NOMO-1 treated with DMSO at 0.1 percent for 48 hours (cell line): Measurements from ENCODE around the gene VTI1A.

Experiments used
- DNase-seq: peaks from one replicate; lab custom pipeline; 2025; ENCODE audit not compliant: unreplicated experiment; lab: John Stamatoyannopoulos, UW

Gene VTI1A

DNA sequence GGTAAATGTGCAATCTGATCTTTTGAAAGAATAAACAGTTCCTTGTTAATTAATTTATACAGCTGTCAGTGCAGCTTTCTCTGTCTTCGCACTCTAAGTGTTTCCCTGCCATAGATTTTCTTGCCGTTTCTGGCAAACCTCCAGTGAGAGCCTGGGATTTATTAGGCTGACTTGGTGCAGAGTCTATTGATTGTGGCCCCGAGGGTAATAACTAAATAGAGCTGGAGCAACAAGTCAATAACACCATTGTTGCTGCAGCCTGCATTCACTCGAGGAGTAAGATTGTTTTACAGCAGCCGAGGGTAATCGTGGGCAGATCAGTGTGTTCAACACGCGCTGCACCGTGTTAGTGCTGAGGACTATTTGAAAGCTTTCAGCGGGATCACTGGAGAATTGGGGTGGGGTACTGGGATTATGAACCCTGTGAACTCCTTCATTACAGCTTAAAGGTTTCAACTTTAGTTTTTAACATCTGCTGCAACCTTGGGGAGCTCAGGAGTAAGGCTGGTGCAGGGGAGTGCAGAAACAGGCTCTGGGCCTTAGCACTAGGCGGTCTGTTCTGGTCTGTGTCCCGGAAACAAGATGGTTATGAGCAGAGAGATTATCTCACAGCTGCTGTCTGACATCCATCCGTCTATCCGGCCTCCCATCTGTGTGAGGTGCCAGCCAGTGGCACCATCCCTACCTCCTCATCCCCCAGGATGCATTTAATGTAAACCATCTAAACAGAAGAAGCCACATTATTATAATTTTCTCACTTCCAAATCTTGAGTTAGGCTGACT lies 329.1 kb downstream of the VTI1A start:
- DNase-seq = no peak

DNA sequence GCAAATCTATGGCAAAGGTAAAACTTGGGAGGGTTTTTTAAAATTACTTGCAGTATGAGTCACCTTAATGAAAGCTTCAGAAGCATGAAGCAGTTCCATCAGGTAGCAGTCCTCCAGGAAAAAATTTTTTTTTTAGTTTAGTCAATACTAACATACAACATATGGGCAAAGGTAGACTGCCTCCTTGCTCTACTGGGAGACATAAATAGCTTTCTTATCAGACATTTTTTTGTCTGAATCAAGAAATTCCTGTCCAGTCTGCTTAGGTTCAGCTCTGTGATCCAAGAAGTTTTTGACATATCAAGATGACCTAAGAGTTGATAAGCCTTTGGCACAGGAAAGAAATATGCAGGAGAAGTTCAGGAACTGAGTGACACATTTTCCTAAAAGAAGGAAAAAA lies 331.6 kb downstream of the VTI1A start:
- DNase-seq = no peak

DNA sequence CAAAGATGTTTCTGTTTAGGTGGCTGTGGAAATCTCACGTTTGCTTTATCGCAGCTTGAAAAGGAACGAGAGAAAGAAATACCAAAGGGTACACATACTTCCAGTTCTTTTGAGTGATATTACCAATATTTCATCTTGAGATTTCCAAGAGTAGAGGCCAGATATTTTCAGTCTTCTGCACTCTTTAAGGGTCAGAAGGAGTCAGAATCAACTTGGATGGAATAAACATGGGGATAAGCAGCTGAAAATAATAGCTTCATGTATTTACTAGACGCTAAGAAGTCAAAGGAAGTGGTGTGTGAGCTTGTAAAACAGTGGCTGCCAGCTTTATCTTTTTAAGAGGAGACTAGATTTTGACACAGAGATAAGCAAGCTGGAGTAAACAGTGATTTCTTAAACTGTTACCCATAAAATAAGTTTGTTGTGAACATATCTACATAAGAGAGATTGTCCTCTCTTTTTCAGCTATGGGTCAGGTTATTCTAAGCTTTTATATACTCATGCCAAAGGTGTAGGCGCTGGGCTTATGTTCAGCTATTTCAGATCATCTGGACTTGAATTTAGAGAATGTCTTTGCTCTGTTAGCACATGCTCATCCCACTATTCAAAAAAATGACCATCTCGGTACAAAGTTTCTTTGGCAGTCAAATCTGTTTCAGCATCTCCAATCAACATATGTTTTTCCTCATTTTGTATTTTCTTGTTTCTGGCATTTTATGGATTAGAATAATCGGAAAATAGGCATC lies 332.2 kb downstream of the VTI1A start:
- DNase-seq = no peak

DNA sequence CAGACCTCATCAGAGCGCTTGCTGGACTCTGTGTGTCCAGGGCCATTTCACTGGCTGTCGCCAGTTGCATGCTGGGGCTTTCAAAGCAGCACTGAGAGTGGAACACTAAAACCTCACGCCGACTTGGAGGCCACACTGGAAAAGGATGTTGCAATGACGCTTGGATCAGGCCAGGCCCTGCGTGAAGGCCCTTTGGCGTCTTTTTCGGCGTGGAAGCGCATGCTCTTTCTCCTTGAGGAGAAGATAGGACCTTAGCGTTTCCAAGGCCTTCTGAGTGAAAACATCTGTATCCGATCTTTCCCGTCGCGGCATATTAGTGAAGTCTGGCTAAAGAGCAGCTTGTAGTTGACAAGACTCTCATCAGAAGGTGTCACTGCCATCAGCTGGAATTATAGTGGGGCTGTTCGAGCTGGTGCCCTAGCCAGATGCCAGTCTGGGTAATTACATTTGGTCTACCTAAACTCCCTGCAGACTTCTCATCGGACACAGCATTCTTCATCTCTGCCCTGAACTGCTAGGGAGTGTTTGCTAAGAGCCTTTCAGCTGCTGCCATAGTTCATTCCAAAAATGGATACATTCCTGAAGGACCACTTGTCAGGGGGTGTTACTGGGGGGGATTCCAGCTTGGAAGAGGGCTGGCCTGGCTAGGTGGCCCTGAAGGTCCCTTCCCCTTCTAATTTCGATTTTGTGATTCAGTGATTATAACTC lies 335.3 kb downstream of the VTI1A start:
- DNase-seq = no peak

DNA sequence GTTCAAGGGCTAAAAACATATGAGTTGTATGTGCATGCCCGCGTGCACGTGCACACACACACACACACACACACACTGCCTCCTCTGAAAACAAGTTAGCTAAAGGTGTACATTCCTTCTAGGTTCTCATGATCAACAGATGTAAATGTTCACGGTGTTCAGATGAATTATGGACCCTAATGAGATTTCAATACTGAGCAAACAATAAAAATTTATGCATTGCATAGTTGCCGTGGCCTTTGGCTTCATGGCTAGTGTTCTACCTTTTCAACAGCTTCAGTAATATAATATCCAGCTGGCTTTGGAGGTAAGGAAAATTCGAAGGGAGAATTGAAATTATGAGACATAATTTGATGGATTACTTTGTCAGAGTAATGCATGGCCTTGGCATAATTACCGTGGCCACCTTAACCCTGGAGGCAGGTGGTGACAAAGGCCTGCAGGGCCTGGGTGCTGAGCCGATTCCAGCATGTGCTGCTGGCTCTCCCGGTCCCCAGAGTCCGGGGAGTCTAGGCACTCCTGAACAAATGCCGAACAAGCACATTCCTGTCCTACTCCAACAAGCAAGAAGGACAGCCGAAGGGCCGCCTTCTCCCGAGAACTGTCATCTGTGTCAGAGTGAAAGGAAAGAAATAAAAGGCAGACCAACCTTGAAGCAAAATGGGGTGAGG lies 336.5 kb downstream of the VTI1A start:
- DNase-seq = no peak

DNA sequence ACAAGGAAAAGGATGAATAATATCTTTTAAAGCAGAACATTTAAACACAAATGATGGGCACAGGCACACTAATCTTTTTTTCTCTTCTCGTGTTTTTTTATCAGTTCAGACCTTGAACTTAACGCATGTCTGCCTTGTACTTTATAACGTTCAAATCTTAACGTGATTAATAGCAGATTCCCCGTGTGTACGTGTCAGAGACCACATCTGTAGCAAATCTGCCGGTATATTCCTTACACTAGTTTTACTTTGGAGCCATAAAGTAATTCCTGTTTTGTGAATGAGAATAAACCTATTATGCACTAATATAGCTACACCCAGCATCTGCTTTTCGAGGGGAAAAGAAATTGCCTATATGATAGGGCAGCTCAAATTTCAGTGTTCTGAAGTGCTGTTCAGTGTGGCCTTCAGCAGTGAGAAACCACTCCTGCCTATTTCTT lies 337.0 kb downstream of the VTI1A start:
- no peak for DNase-seq

DNA sequence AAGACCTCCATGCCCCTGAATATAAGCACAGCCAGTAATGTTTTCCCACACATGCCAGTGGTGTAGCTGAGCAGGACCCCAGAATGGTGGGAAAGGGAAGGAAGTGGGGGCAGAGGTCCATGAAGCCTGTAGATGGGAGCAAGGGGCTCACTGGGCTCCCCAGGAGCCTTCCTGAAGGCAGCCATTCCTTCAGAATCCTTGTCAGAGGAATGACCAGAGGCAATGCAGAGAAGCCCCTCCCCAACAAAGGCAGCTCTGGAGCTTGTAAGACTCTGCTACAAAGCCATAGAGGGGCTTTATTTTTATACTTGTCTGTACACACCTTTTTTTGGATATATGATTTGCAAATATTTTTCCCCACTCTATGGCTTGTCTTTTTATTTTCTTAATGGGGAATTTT lies 338.1 kb downstream of the VTI1A start:
- DNase-seq = no peak

DNA sequence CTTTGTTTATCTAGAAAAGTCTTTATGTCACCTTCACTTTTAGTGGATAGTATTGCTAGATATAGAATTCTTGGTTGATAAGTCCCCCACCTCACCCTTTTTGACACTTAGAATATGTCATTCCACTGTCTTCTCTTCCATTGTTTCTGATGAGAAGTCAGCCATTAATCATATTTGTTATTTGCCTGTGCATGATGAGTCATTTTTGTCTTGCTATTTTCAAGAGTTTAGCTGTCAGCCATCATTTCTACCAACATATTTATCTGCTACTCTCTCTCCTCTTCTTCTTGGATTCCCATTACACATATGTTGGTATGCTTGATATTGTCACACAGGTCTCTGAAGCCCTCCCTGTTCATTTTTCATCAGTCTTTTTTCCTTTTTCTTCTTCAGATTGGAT lies 342.2 kb downstream of the VTI1A start:
- DNase-seq = no peak

DNA sequence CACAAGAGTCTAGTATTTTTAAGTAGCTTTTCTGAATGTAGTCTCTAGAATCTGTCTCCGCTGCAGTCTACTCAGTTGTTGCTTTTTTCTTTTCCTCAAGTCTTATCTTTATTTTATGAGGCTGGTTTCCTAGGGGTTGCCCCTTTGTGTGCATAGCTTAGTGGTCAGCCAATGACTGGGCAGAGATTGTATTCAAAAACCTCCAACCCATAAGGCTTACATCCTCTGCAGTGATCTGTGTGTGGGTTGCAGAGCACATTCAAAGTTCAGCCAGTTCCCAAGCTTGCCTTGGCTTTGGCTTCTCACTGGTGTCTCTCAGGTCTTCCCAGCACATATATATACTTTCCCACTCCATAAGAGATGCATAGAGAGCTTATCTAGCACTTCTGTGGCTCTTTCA lies 343.0 kb downstream of the VTI1A start:
- no peak for DNase-seq

DNA sequence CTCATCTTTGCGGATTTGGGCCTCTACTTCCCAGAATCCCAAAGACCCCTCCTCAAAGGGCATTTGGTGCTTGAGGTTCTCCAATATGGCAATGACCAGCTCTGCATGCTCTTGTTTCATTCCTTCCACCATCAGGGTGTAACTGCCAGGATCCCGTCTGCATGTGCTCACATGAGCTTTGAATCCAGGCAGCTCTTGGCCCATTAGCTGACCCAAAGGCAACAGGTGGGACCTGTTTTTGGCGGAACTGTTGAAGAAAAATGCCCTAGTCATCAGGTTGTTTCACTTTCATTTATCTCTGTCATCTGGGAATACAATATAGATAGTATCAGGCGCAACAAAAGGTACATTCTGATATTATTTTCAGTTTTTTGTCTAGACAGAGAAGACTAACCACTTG lies 343.9 kb downstream of the VTI1A start:
- no peak for DNase-seq

DNA sequence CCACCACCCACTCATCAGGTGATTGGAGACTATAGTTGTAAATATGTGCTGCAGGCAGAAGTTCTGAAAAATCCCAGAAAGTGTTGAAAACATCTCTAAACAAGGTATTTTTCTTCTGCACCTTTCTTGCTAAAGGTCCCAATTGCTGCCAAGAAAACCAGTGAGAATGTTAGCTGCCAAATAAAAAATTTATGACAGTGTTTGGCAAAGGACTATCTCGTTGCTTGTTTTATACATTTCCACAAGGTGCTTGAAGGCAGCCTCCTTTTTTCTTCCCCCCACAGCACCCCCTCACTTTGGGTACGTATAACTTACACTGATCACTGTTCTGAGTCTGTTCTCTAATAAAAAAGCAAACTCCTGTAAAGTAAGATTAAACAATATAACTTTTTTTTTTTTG lies 344.4 kb downstream of the VTI1A start:
- no peak for DNase-seq

DNA sequence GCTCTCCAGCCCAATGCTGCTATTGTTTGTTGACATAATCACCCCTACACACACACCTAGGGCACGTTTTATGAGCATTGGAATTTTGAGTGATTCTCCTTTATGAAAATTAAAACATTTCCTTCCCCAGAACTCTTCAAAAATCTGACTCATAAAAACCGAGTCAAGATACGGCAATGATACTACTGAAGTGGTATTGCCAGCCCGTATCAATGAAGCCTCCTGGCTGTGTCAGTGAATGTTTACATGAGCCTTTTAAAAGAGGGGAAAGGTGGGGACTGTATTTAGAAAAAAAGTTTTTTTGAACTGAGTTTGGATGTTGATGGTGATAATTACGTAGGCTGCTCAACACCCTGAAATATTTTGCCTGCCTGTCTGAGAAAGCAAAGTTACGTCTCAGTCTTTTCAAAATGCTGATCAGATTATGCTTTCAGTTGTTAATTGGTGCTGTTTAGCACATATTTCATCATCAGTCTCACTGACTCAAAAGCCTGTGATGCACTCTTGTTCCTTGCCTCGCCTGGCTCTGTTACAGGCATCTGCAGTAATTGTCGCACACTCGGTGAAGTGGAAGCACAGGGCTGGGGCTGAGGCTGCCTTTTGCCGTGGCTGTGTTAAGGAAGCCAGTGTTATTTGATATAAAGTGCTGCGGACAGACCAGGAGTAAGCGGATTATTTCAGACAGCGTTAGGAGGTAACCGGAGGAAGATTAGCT lies 345.6 kb downstream of the VTI1A start:
- DNase-seq = no peak

DNA sequence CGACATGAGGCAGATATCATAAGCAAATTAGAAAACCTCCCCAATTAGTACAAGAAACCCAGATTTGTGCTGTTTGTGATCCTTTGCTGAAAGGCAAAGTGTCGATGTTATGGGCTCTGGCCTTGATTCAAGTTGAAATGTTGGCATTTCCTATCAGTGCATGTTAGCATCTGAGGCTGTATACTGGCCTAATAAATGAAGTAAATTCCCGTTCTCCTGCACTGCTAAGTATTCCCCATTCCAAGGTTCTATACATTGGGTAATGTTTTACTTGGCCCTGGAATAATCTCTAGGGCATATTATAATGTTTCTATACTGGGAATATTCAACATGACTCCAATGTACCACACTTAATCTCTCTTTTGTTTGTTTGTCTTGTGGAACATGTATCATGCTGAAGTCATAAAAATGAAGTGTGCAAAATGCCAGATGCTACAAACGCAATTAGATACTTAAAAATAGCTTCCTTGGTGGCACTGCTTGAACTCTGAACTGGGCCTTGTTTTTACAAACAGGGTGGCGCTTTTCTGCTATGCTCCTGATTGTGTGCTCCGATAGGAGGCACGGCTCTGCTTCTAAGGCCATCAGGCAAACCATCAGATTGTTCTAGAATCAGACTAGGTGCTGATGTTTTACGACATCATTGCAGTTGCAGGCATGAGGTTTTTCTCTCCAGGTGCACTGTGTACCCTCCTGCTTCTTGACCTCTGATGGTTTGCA lies 346.3 kb downstream of the VTI1A start:
- no peak for DNase-seq

DNA sequence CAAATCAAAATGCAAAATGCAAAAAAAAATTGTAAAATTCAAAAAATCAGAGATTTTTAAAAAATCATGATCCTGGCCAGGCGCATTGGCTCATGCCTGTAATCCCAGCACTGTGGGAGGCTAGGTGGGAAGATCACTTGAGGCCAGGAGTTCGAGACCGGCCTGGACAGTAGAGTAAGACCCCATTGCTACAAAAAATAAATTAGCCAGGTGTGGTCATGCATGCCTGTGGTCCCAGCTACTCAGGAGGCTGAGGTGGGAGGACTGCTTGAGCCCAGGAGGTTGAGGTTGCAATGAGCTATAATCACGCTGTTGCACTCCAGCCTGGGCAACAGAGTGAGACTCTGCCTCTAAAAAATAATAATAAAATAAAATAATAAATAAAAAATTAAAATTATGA lies 347.2 kb downstream of the VTI1A start:
- no peak for DNase-seq

DNA sequence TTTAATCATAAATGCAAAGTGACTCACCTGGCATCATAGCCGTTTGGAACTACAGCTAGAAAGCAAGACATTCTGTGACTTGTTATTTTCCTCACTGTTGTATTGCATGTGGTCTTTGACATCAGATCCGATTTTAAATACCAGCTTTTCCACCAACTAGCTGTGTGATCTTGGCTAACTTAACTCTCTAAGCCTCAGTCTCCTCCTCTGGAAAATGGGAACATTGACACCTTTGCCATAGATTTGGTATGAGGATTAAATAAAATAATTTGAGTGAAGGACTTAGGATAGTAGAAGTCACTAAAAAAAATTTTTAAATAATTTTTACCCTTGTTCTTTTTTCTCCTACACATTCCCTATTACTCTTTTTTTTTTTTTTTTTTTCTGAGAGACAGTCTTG lies 348.1 kb downstream of the VTI1A start:
- DNase-seq = no peak

DNA sequence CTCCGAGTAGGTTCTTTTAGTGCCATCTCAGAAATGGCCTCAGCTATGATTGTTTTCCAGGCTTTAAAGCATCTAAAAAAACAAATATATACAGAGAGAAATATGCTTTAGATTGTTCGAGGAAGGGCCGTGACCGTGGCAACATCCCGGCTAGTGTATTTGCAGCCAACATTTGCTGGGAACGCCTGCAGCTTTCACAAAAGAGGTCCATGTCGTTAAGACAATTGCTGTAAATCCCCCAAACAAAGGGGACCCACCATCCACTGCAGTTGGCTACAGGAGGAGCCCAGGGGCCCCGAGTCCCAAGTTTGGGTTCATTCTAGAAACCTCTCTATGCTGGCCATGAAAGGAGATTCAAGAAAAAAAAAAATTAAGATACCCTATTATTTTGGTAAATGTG lies 350.2 kb downstream of the VTI1A start:
- DNase-seq = no peak

DNA sequence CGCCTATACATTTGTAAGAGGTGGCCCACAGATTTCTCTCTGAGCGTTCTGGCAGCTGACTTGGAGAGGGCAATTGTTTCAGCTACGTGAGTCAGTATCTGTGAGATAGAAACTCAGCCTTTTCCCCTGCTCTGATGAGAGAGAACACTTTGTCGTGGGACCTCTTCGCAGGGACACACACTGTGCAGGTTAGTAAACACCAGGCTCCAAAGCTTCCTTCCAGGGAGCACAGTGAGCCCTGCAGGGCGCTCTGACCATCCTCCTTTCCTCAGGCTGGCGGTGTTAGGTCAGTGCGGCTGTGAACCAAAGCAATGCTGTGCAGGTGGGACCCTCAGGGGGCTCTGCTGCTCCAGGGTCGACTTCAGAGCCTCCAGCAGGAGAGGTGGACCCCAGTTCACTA lies 350.8 kb downstream of the VTI1A start:
- no peak for DNase-seq

DNA sequence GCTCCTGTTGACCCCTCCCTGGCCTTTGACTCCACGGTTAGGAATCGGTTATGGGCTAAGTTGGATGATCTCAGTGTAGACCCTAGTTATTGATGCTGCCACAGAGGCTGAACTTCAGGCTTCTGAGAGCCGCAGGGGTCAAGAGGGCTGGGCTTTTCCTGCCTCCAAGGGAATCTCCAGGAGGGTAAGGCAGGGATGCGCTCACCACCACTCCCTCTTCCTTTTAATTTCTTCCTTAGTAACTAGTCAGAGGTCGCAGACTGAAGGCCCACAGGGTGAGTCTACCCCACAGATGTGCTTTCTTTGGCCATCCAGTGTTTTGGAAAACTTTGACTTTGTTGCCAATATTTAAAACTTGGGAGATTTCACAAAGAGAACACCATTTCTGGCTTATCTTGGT lies 352.0 kb downstream of the VTI1A start:
- no peak for DNase-seq

DNA sequence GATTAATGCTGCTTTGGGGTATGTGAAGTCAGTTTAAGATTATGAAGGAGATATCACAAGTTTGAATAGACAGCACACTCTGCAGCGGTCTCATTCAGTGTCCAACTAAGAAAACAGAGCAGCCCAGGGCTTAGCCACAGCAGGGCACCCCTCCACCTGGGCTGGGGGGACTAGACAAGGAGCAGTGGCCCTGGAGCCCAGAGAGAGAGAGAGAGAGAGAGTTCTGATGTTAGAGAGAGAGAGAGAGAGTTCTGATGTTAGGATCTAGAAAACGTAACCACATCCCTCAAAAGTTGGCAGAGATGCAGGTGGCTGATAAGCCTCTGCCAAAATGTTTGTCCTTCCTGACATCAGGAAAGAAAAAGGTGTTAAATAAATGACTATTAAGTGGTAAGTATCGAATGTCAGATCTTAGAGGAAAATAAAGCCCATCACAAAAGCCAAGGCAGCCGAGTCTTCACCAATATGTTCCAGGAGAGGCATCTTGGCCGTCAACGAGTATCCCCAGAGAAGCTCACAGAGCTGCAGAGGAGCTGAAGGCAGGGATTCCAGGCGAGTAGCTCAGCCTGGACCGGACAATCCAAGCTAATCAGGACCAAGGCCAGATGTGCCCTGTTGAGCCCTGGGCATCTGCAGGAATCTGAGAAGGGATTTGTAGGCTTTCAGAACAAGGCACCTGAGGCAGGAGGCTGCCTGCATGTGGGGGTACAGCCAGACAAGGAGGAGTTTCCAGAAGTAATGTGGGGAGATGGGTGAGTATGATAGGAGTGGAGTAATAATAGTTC lies 352.9 kb downstream of the VTI1A start:
- DNase-seq = no peak
